Activated CD4-positive, alpha-beta T cell treated with anti-CD3 and anti-CD28 coated beads, Interleukin-2, Interleukin-6, amounts not matched to agents 100 ng/mL and 50 ng/mL, durations not matched to agents 16 hours and 8 hours (primary cell): ENCODE measurements around the gene RMND1.
"Not testable (repeated sequence)": the region's sequence is repeated elsewhere in the genome, so short reads cannot be mapped to it uniquely, and the experiment has no call there.

Experiments
- DNase-seq: peaks from one replicate; pipeline ENCODE4 v3.0.0-alpha.2; 2020

Gene RMND1

DNA sequence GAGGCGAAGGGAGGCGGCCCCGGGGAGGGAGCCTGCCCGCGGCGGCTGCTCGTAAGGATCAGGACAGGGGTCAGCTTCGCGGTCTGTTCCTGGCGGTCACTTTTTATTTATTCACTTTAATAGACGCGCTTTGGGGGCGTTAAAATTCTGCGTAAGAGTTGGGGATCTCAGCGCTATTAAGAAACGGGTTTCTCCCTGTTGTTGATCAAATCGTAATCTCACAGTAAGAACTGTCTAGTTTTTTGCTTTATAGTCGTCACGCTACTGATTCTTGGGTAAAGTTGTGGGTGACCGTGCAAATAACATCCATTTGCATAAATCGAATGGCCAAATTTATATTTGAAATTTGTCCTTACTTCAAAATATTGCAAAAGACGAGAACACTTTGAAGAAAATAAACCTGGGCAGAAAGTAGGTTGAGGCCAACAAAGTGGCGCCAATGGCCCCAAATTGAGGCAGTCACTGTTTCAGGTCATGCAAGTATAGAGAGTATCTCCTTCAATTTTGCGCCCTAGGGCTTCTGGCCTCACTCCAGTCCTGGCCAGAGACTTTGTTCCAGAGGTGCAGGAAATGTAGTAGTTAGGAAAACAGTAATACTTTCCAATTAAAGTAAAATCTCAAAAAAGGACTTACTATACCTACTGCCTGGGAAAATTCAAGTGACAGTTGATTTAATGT lies 963 bp upstream of the RMND1 start:
- DNase-seq = peak; percentile 7

DNA sequence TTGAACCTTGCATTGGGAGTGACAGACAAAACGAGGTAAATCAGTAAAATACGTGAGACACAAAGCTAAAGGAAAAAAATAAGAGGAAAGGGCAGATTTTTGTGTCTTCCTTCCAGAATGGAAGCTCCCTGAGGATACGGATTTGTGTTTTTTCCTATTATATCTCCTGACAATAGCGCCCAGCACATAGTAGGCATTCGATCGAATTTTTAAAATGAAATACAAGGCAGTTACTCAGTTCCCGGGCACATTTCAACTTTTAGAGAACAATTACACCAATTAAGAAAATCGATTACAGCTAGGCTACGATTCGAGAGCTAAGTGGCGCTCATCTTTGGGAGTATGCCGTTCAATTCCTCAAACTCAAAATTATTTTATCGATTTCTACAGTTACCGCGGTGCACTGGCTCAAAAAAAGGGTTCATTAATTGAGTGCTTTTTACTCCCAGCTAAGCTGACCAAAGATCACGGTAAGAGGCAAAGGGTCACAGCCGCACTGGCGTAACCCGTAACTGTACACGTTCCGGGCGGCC lies 443 bp downstream of the RMND1 start:
- DNase-seq = no peak

DNA sequence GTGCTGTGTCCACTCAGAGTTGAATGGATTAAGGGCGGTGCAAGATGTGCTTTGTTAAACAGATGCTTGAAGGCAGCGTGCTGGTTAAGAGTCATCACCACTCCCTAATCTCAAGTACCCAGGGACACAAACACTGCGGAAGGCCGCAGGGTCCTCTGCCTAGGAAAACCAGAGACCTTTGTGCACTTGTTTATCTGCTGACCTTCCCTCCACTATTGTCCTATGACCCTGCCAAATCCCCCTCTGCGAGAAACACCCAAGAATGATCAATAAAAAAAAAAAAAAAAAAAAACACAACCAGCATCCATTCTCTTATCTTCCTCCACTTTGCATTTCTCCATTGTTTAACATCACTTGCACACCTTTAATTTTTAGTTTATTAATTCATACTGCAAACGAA lies 998 bp downstream of the RMND1 start:
- DNase-seq = not testable (repeated sequence)

- no peak for DNase-seq
Measured at GRCh38 chr6:151448623-151449022, 3.3 kb downstream of the RMND1 start.

DNA sequence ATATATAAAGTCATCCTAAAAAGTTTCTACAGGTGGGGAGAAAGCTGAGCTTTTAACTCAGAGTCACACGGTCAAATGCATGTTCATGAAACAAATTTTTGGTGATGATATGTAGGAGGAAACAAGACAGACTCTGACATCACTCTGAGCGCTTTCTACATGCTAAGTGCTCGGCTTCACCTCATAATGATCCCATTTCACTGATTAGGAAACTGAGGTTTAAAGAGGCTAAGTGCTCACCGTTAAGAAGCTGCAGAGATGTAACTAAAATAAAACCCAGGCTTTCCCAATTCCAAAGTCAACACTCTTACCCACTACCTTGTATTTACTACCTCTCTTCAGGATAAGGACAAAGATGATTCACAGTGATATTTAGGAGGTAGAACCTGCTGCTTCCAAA lies 4.7 kb downstream of the RMND1 start:
- no peak for DNase-seq

- DNase-seq = no peak
Measured at GRCh38 chr6:151445482-151445881, 6.4 kb downstream of the RMND1 start.

GRCh38 chr6:151443911-151444621 lies 7.9 kb downstream of the RMND1 start:
- no peak for DNase-seq

- no peak for DNase-seq
Measured at GRCh38 chr6:151443454-151443853, 8.5 kb downstream of the RMND1 start.

DNA sequence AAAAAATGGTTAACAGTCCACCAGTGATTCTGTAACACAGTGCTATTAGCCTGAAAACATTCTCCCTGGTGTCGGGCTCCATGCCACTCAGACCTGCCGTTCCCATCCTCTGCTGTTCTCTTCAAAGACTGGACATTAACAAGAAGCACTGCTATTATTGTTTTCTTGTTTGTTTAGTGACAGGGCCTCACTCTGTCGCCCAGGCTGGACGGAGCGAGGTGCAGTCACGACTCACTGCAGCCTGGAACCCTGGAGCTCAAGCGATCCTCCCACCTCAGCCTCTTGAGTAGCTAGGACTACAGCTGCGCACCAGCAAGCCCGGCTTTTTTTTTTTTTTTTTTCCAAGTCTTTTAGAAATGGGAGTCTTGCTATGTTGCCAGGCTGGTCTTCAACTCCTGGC lies 9.6 kb downstream of the RMND1 start:
- DNase-seq = no peak

GRCh38 chr6:151441390-151442166 lies 10.3 kb downstream of the RMND1 start:
- no peak for DNase-seq

GRCh38 chr6:151440930-151441329 lies 11.0 kb downstream of the RMND1 start:
- no peak for DNase-seq

DNA sequence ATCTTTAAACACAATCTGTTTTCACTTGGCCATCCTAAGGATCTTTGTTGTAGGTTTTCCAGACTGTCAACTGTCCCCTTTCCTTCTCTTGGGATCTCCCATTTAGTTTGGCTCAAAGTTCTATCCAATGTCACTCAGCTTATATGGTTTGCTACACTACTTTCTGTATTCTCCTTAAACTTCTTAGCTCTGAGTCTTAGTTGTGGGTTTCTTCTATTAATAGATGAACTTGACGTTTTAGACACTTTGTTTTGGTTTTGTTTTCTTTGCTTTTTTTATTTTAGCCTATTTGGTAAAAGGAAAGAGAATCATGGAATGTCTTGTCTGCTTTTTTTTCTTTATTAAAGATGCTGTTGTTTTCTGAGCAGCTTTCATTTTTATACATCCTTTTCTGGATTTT lies 11.4 kb downstream of the RMND1 start:
- no peak for DNase-seq

DNA sequence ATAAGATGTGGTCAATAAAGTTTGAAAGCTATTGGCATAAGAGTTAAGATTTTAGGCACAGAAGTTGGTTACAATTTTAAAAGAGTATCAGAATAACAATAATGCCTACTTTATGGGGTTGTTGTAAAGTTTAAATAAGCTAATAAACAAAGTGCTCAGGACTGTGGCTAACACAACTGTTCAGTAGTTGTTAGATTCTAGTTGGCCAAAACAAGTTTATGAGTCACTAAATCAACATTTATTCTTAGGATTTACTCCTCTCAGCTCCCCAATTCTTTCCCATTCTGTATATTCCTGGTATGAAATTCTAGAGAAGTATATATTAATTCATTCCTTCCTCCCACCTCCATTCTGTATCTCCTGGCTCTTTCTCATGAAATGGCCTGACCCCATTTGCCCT lies 14.5 kb downstream of the RMND1 start:
- no peak for DNase-seq

GRCh38 chr6:151436802-151437201 lies 15.1 kb downstream of the RMND1 start:
- no peak for DNase-seq

GRCh38 chr6:151436300-151436699 lies 15.6 kb downstream of the RMND1 start:
- no peak for DNase-seq

- DNase-seq = no peak
Measured at GRCh38 chr6:151434369-151434768, 17.6 kb downstream of the RMND1 start.

DNA sequence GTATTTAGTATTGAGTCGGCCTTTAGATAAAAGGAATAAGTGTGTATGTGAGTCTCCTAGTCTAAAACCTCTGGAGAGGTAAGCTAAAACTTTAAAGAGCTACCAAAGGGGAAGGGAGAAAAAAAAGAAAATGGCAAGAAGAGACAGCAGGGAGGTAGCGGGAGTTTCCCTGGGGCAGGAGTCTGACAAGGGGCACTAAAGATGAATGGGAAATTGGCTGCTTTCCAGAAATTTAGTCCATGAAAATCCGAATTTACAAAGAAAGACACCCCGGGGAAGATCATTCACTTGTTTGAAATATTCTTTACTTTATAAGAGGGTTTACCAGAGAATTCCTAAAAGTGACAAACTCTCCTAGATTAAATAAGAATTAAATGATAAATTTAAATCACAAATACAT lies 19.3 kb downstream of the RMND1 start:
- DNase-seq = no peak

DNA sequence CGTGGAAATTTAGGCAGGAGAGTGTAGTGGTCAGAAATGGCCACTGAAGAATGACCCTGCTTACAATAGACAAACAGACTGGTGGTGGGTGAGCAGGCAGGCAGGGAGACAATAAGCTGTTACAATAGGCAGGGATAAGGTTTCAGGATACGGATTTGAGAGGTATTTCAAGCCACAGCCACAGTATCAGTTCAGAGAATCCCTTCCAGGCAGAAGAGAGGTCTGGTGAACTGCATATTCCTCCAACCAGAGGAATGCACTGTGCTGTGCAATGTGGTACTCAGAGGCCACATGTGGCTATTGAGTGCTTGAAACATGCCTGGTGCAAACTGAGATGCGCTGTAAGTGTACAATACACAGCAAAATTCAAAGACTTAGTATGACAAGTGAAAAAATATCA lies 20.6 kb downstream of the RMND1 start:
- no peak for DNase-seq

DNA sequence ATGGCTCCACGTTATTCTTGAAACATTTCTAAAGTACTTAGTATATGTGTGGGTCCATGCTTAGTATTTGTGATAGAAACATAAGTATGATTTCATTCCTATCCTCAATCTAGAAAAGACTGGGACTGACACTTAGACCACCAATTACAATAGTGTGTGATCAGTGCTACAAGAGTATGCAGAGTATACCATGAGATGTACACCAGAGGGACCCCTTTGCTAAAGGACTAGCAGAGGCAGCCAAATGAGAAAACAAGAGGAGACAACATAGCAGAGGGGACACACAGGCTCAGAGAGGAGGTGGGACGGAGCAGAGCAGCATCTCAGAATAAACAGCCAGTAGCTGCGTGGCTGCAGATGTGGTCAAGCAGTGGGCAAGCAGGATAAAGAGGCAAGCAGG lies 21.0 kb downstream of the RMND1 start:
- DNase-seq = no peak

GRCh38 chr6:151428093-151428735 lies 23.7 kb downstream of the RMND1 start:
- no peak for DNase-seq

DNA sequence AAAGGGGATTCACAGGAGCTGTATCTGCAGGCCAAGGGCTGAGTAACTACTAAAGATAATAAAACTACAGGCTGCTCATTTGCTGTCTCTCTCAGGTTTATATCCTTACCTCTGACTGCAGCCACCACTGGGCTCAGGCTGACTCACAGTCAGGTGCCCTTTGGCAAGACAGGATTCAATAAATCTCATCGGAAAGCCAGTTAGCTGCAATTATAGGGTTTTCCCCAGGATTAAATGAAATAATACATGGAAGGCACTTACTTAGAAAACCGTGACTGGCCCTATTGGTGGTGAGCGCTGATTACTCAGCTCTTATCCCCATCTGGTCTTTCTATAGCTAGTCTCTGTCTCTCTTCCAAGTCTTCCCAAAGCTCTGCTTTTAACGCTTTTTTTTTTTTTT lies 26.4 kb downstream of the RMND1 start:
- DNase-seq = no peak

GRCh38 chr6:151422981-151423380 lies 28.9 kb downstream of the RMND1 start:
- DNase-seq = no peak

DNA sequence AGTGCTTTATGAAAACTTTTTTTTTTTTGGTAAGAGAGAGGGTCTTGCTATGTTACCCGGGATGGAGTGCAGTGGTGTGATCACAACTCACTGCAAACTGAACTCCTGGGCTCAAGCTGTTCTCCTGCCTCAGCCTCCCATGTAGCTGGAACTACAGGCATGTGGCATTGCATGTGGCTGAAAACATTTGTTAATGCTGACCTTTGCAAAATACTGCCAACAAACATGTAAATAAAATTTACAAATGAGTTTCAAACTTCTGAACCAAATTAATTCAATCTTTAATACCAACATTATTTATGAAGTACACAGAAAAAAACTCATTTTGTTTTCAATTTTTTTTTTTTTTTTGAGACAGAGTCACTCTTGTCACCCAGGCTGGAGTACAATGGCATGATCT lies 34.4 kb downstream of the RMND1 start:
- no peak for DNase-seq
